DMS79 treated with DMSO at 0.1 percent for 48 hours (cell line): Measurements from ENCODE around the gene DAO.

ENCODE experiments used
- DNase-seq: peaks from one replicate; lab custom pipeline; 2025; lab: John Stamatoyannopoulos, UW

DAO gene

DNA sequence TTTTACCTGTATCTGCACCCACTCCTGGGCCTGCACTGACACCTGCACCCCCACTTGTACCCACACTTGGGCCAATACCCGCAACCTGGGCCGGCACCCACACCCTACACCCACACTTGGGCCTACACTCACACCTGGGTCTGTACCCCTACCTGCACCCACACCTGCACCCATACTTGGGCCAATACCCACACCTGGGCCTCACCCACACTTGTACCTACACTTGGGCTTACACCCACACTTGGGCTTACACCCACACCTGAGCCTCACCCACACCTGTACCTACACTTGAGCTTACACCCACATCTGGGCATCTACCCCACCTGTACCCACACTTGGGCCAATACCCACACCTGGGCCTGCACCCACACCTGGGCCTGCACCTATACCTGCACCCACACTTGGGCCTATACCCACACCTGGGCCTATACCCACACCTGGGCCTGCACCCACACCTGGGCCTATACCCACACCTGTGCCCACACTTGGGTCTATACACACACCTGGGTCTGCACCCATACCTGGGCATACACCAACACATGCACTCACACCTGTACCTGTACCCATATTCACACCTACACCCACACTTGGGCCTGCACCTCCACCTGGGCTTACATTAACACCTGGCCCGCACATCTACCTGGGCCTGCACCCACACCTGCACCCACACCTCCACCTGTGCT, 39.2 kb downstream of the DAO start:
- DNase-seq: no peak

DNA sequence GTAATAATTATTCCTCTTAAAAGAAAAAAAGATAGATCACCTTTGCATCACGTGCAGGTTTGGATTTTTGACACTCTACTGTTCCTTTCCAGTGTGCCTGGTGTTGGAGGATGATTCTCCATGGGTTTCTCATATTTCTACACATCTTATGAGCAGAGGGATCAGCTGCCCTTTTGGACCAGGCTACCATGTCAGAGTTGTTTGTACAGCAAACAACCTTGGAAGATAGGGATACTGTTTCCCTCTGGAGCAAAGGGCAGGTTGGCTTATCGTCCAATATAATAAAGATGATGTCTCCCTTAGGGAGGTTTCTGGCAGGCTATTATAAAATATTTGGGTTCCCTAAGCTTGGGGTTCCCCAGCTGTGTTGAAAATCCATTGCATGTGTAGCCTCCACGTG, 42.1 kb downstream of the DAO start:
- no peak for DNase-seq

DNA sequence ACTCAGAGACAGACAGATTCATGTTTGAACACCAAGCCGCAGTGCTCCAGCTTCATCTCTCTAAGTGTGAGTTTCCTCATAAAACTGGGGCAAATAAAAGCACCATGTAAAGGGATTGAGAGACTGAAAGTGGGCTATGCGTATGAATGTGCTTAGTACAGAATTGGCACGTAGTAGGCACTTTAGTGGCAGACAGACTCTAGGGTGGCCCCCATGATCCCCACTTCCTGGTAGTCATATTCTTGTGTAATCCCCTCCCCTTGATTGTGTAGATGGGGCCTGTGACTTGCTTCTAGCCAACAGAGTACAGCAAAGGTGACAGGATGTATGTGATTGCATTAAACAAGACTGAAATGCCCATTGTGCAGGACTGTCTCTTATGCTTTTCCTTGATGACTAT, 43.0 kb downstream of the DAO start:
- DNase-seq: no peak

DNA sequence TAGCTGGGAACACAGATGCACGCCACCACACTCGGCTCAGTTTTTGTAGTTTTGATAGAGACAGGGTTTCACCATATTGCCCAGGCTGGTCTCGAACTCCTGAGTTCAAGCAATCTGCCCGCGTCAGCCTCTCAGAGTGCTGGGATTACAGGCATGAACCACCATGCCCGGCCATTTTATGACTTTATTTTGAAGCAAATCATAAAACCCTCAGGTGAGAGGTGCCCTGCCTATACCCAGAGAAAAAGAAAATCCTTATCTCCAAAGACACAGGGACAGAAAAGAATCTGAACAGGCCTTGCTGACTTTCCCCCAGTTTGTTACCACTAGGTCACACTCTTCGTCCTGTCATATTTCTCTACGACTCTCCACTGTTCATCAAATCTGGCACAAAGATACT, 48.8 kb downstream of the DAO start:
- no peak for DNase-seq

DNA sequence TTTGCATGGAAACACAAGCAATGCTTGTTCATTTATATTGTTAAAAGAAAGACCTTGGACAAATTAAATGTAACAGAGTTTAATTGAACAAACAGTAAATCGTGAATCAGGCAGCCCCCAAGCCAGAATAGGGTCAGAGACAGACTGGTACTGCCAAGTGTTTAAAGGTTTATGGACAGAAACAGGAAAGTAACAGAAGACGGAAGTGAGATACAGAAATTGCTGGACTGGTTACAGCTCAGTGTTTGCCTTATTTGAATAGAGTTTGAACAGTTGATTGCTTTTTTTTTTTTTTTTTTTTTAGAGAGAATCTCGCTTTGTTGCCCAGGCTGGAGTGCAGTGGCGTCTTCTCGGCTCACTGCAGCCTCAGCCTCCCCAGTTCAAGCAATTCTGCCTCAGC, 50.3 kb downstream of the DAO start:
- DNase-seq: no peak

DNA sequence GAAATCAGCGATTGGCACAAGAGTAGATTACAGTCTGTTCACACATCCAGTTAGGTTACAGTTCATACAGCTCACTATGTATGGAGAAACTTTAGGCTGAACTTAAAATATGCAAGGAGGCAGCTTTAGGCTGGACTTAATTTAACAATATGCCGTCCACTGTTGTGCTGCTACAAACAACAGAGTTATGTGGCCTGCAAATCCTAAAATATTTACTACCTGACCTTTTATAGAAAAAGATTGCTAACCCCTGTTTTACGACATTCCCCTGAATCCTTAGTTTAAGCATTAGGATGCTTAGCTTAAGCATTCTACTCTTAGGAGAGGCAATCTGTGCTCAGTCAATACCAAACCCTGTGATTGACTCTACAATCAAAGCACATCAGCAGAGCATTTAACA, 50.9 kb downstream of the DAO start:
- DNase-seq: no peak

DNA sequence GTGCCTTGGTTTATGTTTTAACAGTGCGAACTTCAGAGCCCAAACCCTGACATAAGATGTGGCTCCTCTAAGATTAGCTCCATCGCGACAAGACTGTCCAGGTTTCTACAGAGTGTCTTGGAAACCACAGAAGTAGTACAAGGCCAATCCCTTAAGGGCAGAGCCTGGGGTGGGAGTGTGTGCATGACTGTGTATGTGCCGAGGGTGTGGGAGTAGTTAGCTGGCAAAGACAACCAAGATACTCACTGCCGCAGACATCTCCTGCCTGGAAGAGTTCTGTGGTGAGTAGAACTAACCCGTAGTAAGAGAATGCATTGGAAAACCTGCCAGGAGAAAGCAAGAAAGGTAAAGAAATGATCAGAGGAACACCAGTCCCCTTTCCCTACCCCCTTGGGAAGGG, 54.1 kb downstream of the DAO start:
- no peak for DNase-seq

DNA sequence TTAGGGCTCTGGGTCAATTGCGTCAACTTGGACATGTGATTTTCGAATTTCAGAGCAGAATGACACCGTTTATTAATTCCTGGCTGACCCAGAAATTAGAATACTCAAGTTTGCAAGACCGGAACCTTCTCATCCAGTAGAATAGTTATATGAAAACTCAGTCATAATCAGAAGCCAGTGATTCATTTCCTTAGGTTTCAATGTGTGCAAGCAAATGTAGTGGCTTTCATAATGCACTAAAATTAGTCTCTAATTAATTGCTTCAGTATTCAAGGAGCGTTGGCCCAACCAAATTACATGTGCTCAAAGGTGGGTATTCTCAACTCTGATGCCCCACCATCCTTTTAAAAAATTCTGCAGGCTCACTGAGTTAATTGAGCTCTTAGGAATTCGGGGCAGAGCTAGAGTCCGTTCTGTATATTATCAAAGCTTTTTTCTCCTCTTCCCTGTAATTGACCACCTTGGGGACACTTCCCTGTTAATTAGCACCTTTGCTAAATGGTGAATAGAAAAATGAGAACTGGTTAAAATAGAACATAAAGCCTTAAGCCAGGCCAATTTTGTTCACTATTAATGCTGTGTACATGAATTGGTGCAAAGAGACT, 55.4 kb downstream of the DAO start:
- no peak for DNase-seq

DNA sequence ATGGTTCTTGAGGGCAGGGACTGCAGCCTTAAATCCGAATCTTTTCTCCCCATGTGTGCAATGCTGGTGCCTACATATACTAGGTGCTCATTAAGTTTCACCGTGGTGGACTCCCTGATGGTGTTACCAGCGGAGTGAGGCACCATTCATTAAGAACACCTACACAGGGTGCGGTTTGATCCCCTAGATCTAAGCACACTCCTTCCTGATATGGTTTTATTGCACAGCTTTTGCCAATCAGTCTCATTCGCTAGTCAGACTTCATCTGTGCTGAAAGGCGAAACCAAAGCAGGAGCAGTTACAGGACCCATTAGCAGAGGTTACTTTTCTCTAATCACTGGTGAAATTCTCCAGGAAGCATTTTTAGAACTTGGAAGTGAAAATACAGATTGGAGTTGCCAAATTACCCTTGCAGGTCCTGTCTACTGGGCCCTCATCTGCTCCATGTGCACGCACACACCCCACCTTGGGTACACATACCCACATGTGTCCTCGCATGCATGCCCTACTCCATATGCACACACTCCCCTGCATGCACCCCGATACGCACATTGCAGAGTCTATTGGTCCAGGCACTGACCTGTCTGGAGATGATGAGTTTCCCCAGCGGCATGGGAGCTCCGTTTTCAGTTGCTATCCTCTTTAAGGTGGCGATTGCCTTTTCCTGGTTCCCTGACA, 58.5 kb downstream of the DAO start:
- no peak for DNase-seq

DNA sequence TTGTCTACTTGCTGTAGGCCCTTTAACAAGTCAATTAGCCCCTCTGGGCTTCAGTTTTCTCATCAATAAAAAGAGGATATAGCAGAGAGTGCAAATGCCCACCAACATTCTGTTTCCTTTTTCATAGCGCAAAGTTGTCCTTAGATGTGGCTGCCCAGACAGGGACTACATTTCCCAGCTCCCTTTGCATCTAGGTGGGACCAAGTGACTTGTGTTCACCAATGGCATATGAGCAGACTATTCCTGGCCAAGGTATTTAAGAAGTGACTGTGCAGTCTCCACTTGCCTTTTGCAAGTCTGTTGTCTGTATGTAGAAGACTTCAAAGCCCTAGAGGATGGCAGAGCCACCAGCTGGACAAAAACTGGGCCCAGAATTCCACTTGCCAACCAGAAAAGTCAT, 59.7 kb downstream of the DAO start:
- DNase-seq: no peak

DNA sequence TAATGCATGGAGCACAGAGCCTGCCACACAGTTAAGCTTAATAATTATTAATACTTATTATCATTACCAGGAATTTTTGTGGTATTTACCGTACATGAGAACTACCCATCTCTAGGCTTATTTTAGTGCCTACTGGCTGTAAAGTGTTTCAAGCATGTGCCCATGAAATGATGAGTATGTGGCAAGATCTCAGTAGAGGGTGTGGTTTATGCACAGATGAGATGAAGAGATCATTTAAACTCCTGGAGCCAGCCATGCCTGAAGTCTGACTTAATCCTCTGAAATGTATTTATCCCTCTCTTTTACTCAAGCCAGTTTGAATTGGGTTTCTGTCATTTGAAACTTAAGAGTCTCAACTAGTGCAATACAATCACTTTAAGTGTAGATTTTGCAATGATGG, 60.2 kb downstream of the DAO start:
- no peak for DNase-seq

DNA sequence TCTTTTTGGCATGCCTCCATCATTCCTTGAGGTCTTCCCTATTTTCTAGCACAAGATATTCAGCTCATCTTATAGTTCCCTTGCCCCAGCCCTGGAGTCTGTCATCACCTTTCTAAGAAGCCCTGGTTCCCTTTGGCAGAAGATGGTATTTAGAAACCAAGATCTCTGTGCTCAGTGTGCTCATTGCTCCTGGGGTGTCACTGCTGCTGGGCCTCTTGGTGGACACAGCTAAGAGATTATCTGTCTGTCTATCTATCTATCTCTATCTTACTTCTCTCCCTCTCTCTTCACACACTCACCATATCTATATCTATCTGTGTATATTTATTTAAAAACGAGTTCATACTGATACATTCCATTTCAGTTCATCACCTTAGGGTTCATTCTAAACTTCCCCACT, 67.2 kb downstream of the DAO start:
- DNase-seq: no peak

DNA sequence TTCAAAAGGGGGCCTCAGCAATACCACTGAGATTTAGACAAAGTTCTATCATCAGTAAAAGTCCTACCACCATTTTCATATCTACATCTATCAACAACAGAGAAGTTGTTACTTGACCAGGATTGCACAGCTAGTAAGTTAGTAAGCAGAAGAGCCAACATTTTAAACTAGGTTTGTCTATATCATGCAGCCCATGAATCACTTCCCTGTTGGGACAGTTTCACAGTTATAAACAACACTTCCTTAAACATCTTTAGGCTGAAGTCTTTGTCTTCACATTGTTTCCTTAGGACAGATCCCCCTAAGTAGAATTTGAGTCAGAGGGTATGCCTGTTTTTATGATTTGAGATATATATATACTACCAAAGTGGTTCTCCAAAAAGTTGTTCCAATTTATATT, 68.5 kb downstream of the DAO start:
- DNase-seq: no peak

DNA sequence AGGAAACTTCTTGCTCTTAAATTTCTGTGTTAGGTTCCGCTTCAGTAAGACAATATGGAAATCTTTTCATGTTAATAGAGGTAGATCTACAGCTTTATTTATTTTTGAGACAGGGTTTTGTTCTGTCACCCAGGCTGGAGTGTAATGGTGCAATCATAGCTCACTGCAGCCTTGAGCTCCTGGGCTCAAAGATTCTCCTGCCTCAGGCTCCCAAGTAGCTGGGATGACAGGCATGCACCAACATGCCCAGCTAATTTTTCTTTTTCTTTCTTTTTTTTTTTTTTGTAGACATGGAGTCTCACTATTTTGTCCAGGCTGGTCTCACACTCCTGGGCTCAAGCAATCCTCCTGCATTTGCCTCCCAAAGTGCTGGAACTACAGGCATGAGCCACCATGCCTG, 70.1 kb downstream of the DAO start:
- no peak for DNase-seq
